IMR-90 (cell line): Measurements from ENCODE around the gene PPY. TPM values are rescaled to one million over a fixed set of nuclear protein-coding genes. Genes with fewer than 3 reads are reported as not detected.

Experiments
- ATAC-seq: fragments of 200-7000 bp; cut with Tn5 transposase; 2 replicates; pipeline ENCODE4 v1.9.1; 2020; ENCODE audit warnings: low read depth, mild to moderate bottlenecking, moderate library complexity
- BruUV-seq: library from RNA; stranded (reverse); fragments of 400-500 nt; replicated peaks from 2 replicates; lab custom pipeline; 2021; lab: Mats Ljungman, UMichigan
- CTCF ChIA-PET: fragments of 300-600 bp; formaldehyde crosslinking; extraction: SDS; loops from one replicate; lab custom pipeline; 2021; ENCODE audit warnings: antibody characterized with exemption; lab: Yijun Ruan, JAX
- POLR2A ChIA-PET: fragments of 300-600 bp; sonication (Branson Sonifier 250); formaldehyde crosslinking; loops from one replicate; lab custom pipeline; 2022; ENCODE audit warnings: antibody characterized with exemption; ENCODE audit not compliant: unreplicated experiment; lab: Charles Lee
- DNase-seq: peaks from one replicate; pipeline ENCODE4 v3.0.0; 2013
- H2AFZ ChIP-seq: replicated peaks from 2 replicates; pipeline ENCODE3; 2013; ENCODE audit warnings: low read length, mild to moderate bottlenecking; ENCODE audit not compliant: poor library complexity
- H2AK5ac ChIP-seq: 2 replicates; pipeline ENCODE4 v1.6.1; 2013; ENCODE audit warnings: low read depth, low read length, inconsistent platforms
- H2AK9ac ChIP-seq: replicated peaks from 2 replicates; pipeline ENCODE3; 2013; ENCODE audit warnings: mild to moderate bottlenecking, low read depth, low read length, moderate library complexity; ENCODE audit not compliant: poor library complexity
- H2BK120ac ChIP-seq: 2 replicates; pipeline ENCODE4 v1.6.1; 2013; ENCODE audit warnings: low read depth, low read length, inconsistent platforms
- H2BK15ac ChIP-seq: 3 replicates; pipeline ENCODE4 v1.6.1; 2013; ENCODE audit warnings: low read depth, low read length, inconsistent platforms
- H2BK20ac ChIP-seq: 2 replicates; pipeline ENCODE4 v1.6.1; 2013; ENCODE audit warnings: low read depth, mild to moderate bottlenecking, inconsistent platforms, low read length, moderate library complexity
- H2BK5ac ChIP-seq: 2 replicates; pipeline ENCODE4 v1.6.1; 2013; ENCODE audit warnings: mild to moderate bottlenecking, low read depth, low read length, inconsistent platforms; ENCODE audit not compliant: poor library complexity, severe bottlenecking
- H3K14ac ChIP-seq: replicated peaks from 2 replicates; pipeline ENCODE4 v1.6.1; 2013; ENCODE audit warnings: low read depth, low read length, inconsistent platforms
- H3K18ac ChIP-seq: 2 replicates; pipeline ENCODE4 v1.6.1; 2013; ENCODE audit warnings: low read depth, low read length, control low read depth
- H3K23ac ChIP-seq: 2 replicates; pipeline ENCODE4 v1.6.1; 2013; ENCODE audit warnings: low read depth, low read length, inconsistent platforms
- H3K27ac ChIP-seq: 2 replicates; pipeline ENCODE4 v1.5.1; 2013; ENCODE audit warnings: mild to moderate bottlenecking, control low read depth, low read length; ENCODE audit not compliant: insufficient read depth
- H3K27me3 ChIP-seq: 2 replicates; pipeline ENCODE4 v1.6.1; 2013; ENCODE audit warnings: low read length; ENCODE audit not compliant: control insufficient read depth, insufficient read depth
- H3K36me3 ChIP-seq: 2 replicates; pipeline ENCODE4 v1.6.1; 2013; ENCODE audit warnings: low read length, mixed read lengths; ENCODE audit not compliant: control insufficient read depth, insufficient read depth
- H3K4ac ChIP-seq: 2 replicates; pipeline ENCODE4 v1.6.1; 2013; ENCODE audit warnings: low read depth, low read length, inconsistent platforms
- H3K4me1 ChIP-seq: 2 replicates; pipeline ENCODE4 v1.6.1; 2013; ENCODE audit warnings: low read length, mixed read lengths; ENCODE audit not compliant: control insufficient read depth, insufficient read depth
- H3K4me2 ChIP-seq: 2 replicates; pipeline ENCODE4 v1.6.1; 2013; ENCODE audit warnings: low read depth, mild to moderate bottlenecking, control low read depth, low read length, moderate library complexity
- H3K4me3 ChIP-seq: 2 replicates; pipeline ENCODE4 v1.5.1; 2013; ENCODE audit warnings: low read depth, mild to moderate bottlenecking, control low read depth, low read length, moderate library complexity; ENCODE audit not compliant: insufficient read depth
- H3K56ac ChIP-seq: 2 replicates; pipeline ENCODE4 v1.6.1; 2013; ENCODE audit warnings: low read length, inconsistent platforms; ENCODE audit not compliant: insufficient read depth; ENCODE audit errors: extremely low read depth
- H3K79me1 ChIP-seq, 2 experiments: 2 replicates each; pipeline ENCODE4 v1.6.1; 2013; ENCODE audit warnings: low read length in 2 of 2, inconsistent platforms in 1 of 2, low read depth in 1 of 2
- H3K9ac ChIP-seq: 2 replicates; pipeline ENCODE4 v1.6.1; 2013; ENCODE audit warnings: low read depth, low read length, control low read depth
- H3K9me1 ChIP-seq: 2 replicates; pipeline ENCODE4 v1.6.1; 2013; ENCODE audit warnings: low read length, inconsistent platforms; ENCODE audit not compliant: insufficient read depth
- H3K9me3 ChIP-seq: 2 replicates; pipeline ENCODE4 v1.6.1; 2013; ENCODE audit warnings: low read length; ENCODE audit not compliant: control insufficient read depth, insufficient read depth
- H4K20me1 ChIP-seq: 2 replicates; pipeline ENCODE4 v1.6.1; 2013; ENCODE audit warnings: low read length, inconsistent platforms; ENCODE audit not compliant: insufficient read depth
- H4K5ac ChIP-seq: 2 replicates; pipeline ENCODE4 v1.6.1; 2013; ENCODE audit warnings: mild to moderate bottlenecking, low read depth, low read length, control low read depth
- H4K8ac ChIP-seq, 2 experiments: 2 replicates each; pipeline ENCODE4 v1.6.1; 2013; ENCODE audit warnings: low read depth in 2 of 2, low read length in 2 of 2, control low read depth in 1 of 2, inconsistent platforms in 1 of 2
- H4K91ac ChIP-seq: 2 replicates; pipeline ENCODE4 v1.6.1; 2013; ENCODE audit warnings: low read depth, low read length, inconsistent platforms; ENCODE audit not compliant: insufficient read depth
- CTCF ChIP-seq: conservative IDR thresholded peaks from 2 replicates; pipeline ENCODE4 v1.5.1; 2012; ENCODE audit warnings: mild to moderate bottlenecking, low read depth, low read length, improper control_type of control experiment
- FOS ChIP-seq: fragments of 150-350 bp; IDR thresholded peaks from 2 replicates; pipeline ENCODE4 v1.6.1; 2016; ENCODE audit warnings: low read depth, low read length
- MAFK ChIP-seq: IDR thresholded peaks from 2 replicates; pipeline ENCODE4 v1.6.1; 2012; ENCODE audit warnings: low read depth, low read length, improper control_type of control experiment
- MXI1 ChIP-seq: IDR thresholded peaks from 2 replicates; pipeline ENCODE4 v1.6.1; 2012; ENCODE audit warnings: low read depth, mild to moderate bottlenecking, low read length, moderate library complexity, borderline replicate concordance
- USF2 ChIP-seq: fragments of 150-350 bp; IDR thresholded peaks from 2 replicates; pipeline ENCODE4 v1.6.1; 2017; ENCODE audit warnings: mild to moderate bottlenecking, antibody characterized with exemption, low read length, low read depth
- WGBS, 2 experiments: methylation state at CpG; one replicate each; pipeline versions ENCODE4 v1.1.5 to v1.1.7; 2013; ENCODE audit warnings: missing lambda C conversion rate in 2 of 2; ENCODE audit not compliant: insufficient read length in 1 of 2; ENCODE audit errors: extremely low coverage in 2 of 2; 5-methylcytosine and 5-hydroxymethylcytosine counted together
- dilution Hi-C: fragments of 300-500 bp; cut with HindIII; formaldehyde crosslinking; loops from one replicate; pipeline ENCODE4 v1.14.3; 2018; ENCODE audit warnings: low sequenced_read_pairs; ENCODE audit not compliant: unreplicated experiment
- in situ Hi-C: fragments of 300-500 bp; cut with MboI; formaldehyde crosslinking; loops from 3 replicates; pipeline ENCODE4 v1.14.3; 2019; ENCODE audit warnings: low sequenced_read_pairs, inconsistent platforms, mixed read lengths
- intact Hi-C: fragments of 100-400 bp; cut with micrococcal nuclease; formaldehyde crosslinking; loops from 2 replicates; pipeline ENCODE4 v1.10.0; 2022
- polyA plus RNA-seq, 3 experiments: library from polyadenylated mRNA; depleted of rRNA; stranded (reverse); fragments of >200 nt; gene quantifications; 2 replicates each; pipeline ENCODE4 v1.2.3, GENCODE V29; 2012; ENCODE audit warnings: low replicate concordance in 1 of 3
- total RNA-seq: library from RNA; depleted of rRNA; stranded (reverse); fragments of >200 nt; gene quantifications from 2 replicates; pipeline ENCODE4 v1.2.3, GENCODE V29; 2012

The PPY gene
- total and polyA plus RNA-seq, 2 of the 4 experiments (the other 2 are of a cell fraction), result not detected

GRCh38 chr17:43942051-43942685, at the start of gene PPY (continued):
- no peak for TF ChIP-seq USF2
- no peak for TF ChIP-seq MAFK
- no peak for TF ChIP-seq FOS

GRCh38 chr17:43988301-43988700, 46.0 kb upstream of the PPY start:
- no peaks in the 10 kb centered on the region for H3K9me3 ChIP-seq
- no peak overlapping the region for H2AK9ac ChIP-seq
- no peak overlapping the region for H4K5ac ChIP-seq
- no peak for ATAC-seq
- H3K4me2 ChIP-seq, result no peak overlapping the region
- CTCF ChIA-PET, result interaction anchor here (1.0 kb wide), 1 partner anchor 44 kb away, joined by 3 read pairs; no protein-coding TSS in a partner anchor
- intact Hi-C loops, result no loop called here
- no peak overlapping the region for H3K9ac ChIP-seq
- no peak overlapping the region for H3K27ac ChIP-seq
- no peak overlapping the region for H2BK5ac ChIP-seq
- H2AK5ac ChIP-seq, result no peak overlapping the region
- no TSS peak for BruUV-seq
- H3K14ac ChIP-seq, result no peak overlapping the region
- dilution Hi-C loops, result no loop called here
- DNase-seq, result no peak
- no peak overlapping the region for H3K18ac ChIP-seq
- no peaks in the 10 kb centered on the region for H3K9me1 ChIP-seq
- no peaks in the 10 kb centered on the region for H4K20me1 ChIP-seq
- H3K56ac ChIP-seq, result no peak overlapping the region
- POLR2A ChIA-PET, result no interaction called here
- WGBS, 2 experiments, result 30% methylated on average over 2 of the region's 9 CpGs; no CpG with 5 or more reads in 1 of the 2 experiments
- H3K4ac ChIP-seq, result no peak overlapping the region
- H3K36me3 ChIP-seq, result no peaks in the 10 kb centered on the region
- no peak overlapping the region for H3K23ac ChIP-seq
- no peaks in the 10 kb centered on the region for H3K79me1 ChIP-seq
- no peak overlapping the region for H2BK20ac ChIP-seq
- H4K91ac ChIP-seq, result no peak overlapping the region
- no peak overlapping the region for H2BK15ac ChIP-seq
- in situ Hi-C loops, result no loop called here
- no peak overlapping the region for H2AFZ ChIP-seq
- peaks cover 47% of the 10 kb centered on the region for H3K27me3 ChIP-seq
- TF ChIP-seq CTCF, result no peak
- TF ChIP-seq MXI1, result no peak
- no peak overlapping the region for H3K4me3 ChIP-seq
- no peak overlapping the region for H2BK120ac ChIP-seq
- H4K8ac ChIP-seq, result no peak overlapping the region
- peaks cover 2% of the 10 kb centered on the region; the same call in 1 of the 2 replicates for H3K4me1 ChIP-seq
